Stimulated activated CD4-positive, alpha-beta T cell treated with anti-CD3 and anti-CD28 coated beads, Interleukin-2, amount 100 ng/mL, for 24 hours (primary cell): Measurements from ENCODE around the gene GPI.
"Not testable (repeated sequence)": the region's sequence is repeated elsewhere in the genome, so short reads cannot be mapped to it uniquely, and the experiment has no call there.

Experiments used
- DNase-seq, 2 donors: peaks; one replicate each; pipeline ENCODE4 v3.0.0-alpha.2; 2020

Gene GPI

DNA sequence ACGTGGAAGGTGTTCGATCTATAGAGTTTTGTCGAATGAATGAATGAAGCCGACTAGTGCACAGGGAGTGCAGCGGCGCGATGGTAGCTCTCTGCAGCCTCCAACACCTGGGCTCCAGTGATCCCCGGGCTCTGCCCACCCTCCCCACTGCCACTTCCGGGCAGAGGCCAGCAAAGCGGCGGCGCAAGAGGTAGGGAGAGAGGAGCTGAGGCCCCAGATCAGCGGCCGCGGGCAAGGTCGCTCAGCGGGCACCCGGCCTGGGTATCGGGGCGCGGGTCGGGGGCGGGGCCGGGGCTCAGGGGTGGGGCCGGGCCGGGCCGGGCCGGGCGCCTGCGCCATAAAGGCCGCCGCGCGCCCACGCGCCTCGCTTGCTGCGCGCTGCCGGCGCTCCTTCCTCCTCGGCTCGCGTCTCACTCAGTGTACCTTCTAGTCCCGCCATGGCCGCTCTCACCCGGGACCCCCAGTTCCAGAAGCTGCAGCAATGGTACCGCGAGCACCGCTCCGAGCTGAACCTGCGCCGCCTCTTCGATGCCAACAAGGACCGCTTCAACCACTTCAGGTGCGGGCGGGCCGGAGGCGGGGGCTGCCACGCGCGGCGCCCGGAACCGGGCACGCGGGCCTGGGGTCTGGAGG lies at the start of gene GPI:
Gene GPI (plus strand): TSS at position 367 of the 633 bp plus-strand sequence. CDS start 71 bp downstream, at position 438.
- peak; percentile 78 to 82 for DNase-seq

DNA sequence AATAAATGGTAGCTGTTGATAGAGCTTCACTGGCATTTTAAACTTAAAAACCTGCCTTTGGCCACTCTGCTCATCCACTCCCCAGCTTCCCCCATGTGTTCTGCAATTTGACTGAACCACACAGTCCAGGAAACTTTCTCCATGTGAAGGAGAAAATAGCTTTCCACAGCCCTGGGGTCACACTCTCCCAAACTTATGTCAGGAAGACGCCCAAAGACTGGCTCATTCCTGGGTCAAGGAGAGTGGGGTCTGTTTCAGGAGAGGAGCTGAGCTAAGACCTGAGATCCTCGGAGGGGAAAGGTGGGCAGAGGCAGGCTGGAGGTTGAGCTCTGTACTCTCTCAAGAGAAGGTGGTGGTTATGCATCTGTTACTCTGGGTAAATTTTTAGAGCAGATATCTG lies 48.7 kb upstream of the GPI start:
- no peak for DNase-seq

DNA sequence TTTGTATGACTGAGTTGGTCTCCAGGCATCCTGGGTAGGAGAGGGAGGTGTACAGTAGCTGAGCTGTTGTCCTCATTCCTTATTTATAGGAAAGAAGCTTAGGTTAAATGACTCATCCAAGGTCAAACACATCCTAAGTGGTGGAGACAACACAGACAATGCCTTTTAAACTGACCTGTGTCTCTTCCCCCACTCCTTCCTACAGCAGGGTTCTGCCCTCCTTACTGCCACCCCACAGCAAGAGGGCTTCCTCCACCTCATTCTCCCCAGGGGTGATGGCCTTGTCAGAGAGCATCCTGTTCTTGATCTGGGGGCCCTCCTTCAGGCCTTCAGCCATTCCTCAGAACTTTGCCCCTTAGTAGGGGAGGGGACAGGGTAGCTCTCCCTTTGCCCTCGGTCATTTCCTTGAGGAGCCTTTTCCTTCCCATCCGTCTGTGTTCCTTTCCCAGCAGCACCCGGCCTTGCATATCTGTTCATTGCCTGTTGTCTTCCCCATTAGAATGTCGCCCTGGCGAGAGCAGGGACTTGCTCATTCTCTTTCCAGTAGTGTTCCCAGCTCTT lies 48.2 kb upstream of the GPI start:
- no peak for DNase-seq

DNA sequence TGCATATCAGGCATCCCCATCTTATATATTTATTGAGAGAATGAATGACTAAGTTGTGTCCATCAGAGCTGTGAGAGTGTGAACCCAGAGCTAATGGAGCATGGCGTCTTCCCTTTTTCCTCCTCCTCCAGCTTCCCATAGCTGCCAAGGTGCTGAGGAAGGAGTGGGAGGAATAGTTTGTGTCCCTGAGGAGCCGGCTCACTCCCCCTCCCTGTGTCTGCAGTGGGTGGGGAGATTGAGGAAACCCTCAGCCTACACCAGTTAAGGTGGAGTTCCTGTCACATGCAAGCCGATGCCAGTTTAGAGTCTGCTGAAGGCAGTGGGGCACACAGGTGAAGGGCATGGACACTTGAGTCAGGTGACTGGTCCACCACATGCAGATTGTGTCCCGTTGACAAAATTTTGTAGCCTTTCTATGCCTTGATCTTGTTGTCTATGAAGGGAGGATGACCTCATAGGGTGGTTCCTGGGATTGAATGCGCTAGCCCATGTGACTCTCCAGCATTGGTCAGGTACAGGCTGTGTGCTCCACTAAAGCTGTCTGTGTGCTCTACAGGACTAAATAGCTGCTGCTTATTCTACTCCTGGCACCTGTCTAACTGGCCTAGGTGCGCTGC lies 47.6 kb upstream of the GPI start:
- DNase-seq = no peak

DNA sequence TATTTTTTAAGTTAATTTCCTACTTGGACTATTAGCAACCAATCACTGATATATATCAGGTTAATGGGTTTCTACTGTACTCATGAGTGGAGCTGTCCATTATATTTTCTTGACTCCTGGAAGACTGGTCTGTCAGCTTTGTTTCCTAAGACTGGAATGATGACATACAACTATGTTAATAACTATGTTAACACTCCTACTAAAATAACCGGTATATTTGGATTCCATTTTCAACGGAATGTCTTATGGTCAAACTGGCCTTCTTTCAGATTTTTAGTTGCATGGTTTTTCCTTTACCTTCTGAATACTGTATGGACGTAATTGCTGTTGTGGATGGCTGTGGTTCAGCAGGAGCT lies 45.8 kb upstream of the GPI start:
- DNase-seq = no peak

DNA sequence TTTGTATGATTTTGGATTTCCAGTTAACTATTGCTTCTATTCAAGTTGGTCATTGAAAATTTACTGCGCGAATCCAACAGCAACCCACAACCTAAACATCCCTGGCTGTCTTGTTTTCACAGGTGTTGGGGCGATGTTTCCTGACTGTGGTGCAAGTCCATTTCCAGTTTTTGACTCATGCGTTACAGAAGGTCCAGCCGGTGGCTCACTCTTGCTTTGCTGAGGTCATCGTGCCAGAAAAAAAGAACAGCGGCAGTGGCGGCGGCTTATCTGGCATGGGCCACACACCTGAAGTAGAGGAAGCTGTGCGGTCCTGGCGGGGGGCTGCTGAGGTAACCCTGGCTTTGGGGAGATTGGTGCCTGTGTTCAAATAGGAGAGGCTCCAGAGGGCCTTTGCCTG lies 45.2 kb upstream of the GPI start:
- DNase-seq = no peak

DNA sequence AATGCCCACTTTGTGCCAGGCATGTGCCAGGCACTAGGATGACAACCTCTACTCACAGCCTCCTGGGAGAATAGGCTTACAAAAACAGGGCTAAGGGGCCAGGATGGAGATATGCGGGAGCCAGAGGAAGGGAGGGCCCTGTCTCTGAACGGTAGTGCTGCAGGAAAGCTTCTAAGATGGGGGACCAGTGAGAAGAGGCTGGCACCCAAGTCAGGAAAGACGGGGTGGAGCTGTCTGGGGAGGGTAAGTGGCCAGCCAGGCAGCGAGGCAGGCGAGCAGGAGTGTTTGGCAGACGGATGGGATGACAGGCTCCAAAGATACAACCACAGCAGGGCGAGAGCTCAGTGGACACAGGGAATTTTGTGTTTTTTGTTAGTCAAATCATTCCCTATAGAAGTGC lies 44.7 kb upstream of the GPI start:
- DNase-seq = no peak

DNA sequence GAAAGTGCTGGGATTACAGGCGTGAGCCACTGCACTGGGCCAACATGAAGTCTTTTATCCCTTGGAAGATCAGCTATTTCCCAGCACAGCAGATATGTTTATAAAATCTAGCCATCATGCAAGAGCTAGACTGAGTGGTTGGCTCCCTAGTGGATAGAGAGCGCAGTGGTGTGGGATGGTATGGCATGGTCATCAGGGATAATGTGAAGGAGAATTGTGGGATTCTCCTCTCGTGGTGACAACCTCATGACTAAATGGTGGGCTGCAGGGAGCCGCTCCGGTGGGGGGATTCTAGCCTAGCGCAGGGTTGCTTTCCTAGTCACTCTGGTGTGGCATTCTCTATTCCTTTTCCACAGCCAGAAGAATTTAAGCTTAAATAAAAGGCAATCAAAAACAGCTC lies 43.3 kb upstream of the GPI start:
- no peak for DNase-seq

DNA sequence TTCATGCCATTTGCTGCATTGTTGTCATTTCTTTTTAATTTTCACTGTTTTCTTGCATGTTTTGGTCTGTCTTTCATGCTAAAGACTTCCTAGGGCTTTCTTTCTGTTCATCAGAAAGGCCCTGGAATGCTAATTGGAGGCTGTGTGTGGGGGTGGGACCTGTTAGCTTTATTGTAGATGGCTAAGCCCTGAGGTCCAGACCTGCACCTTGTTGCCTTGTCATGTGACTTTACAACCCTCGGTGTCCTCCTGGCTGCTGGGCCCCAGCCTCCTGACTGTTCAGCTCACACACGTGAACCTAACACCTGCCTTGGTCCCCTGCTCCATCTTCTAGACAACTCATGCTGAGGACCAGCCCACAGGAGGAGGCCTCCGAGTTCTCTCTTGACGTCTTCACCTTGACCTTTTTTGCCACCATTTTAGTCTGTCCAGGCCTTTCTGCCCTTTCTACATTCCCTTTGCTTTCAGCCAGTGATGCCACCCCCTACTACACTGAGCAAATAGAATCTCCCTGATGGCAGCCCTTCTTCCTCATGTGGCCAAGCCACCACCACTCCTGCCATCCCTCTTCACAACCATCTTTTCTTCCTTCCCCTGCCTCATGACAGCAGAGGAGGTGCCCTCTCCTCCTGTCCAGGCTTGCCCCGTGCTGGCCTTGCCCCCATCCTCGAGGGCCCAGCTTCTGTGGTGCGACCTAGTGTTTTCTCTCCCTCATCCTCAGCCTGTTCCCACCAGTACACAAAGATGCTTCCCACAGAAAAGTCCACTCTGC lies 41.4 kb upstream of the GPI start:
- DNase-seq = no peak

DNA sequence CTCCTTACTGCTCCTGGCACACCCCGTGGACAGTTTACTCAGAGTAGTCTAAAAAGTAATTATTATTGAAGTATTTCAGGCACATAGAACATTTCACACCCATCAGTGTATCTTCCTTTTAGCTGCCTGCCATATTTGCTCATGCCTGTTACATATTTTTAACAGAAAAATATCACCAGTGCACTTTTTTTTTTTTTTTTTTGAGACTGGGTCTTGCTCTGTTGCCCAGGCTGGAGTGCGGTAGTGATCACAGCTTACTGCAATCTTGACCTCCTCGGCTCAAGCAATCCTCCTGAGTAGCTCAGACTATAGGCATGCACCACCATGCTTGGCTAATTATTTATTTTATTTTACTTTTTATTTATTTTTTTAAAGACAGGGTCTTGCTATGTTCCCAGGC lies 40.7 kb upstream of the GPI start:
- no peak for DNase-seq

DNA sequence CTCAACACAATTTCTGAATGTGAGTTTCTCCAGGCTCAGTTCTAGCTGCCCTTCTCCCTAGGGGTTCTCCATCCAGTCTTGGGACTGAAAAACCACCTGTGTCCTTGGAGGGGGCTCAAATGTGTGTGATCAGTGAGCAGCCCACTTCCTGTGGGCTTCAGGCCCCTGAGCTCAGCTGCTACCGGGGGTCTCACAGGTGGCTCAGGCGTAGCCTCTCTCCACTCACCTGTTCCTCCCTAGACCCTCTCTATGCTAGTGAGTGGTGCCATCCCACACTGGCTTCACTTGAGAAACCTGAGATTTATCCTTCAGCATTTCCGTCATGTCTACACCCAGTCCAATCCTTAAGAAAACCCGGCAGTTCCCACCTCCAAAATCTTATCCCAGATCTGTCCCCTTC lies 39.8 kb upstream of the GPI start:
- DNase-seq = no peak

DNA sequence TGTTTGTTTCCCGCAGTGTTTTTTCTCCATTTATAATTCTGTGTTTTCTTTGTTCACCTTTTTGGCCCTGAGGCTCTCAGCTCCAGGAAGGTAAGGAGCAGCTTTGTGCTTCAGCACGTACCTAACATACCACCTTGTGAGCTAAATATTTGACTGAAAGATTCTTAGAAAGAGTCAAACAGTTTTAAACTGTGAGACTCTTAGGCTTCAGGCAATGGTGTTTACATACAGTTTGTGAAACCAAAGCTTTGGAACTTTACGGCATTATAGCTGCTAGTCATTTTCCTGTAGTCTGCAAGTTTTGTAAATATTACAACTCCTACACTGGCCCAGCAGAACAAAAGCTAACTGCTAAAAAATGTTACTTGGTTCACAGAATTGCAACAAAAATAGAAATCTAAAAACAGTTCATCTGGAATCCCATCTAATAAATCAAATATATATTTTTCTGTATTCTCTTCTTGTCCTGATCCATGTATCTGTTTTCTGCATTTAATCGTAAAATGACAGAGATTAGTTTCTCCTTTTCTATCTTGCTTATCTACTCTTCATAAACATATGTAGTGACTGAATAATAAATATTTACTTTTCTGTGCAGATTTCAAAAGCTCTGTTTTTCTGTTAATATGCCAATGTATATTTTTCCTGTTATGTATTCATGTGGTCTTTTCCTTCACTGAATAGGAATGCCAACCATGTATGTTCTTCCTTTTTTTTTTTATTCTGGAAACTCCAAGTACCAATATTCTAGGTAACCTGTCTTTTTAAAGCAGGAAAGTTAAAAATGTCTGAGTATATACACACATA lies 38.8 kb upstream of the GPI start:
- no peak for DNase-seq

DNA sequence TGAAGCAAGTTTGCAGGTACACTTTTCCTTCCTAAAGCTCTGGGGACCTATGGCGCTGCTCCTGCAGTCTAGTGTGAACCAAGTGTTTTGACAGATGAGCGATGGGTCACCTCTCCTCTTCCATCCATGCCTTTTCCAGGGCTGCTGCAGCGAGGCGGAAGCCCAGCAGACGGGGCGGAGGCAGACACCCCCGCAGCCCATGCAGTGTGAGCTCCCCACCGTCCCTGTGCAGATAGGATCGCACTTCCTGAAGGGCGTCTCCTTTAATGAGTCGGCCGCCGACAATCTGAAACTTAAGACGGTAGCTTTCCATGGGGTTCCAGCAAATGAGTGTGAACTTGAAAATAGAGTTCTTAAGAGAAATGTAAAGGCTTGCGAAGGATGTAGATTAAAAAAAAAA lies 37.1 kb upstream of the GPI start:
- DNase-seq = no peak

DNA sequence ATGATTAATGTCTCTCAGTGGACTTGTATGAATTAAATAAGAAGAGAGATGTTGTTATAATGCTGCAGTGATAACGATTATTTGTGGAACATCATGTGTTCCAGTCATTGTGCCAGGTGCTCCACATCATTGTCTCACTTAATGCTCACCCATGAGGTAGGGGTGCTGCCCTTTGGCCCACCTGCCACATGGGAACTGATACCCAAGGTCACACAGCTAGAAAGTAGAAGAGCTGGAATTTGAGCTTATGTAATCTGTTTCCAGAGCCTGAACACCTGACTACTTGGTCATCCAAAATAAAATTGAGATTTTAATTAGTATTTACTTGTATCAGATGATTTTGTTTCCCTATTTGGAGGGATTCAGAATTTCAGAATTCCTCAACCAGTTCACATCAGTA lies 36.0 kb upstream of the GPI start:
- DNase-seq = no peak

DNA sequence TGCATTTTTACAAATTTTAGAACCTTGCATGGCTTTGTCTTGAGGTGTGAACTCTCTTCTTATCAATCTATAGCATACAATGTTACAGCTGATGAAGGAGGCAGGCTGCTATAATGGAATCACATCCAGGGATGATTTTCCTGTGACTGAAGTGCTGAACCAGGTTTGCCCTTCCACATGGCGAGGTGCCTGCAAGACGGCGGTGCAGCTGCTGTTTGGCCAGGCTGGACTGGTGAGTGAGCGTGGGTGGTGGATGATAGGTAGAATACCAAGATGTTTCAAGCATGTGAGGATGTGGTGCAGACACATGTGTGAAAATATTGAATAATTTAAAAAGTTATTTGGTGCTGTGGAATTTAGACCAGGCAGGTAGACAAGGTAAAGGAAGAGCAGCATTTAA lies 34.9 kb upstream of the GPI start:
- DNase-seq = no peak

DNA sequence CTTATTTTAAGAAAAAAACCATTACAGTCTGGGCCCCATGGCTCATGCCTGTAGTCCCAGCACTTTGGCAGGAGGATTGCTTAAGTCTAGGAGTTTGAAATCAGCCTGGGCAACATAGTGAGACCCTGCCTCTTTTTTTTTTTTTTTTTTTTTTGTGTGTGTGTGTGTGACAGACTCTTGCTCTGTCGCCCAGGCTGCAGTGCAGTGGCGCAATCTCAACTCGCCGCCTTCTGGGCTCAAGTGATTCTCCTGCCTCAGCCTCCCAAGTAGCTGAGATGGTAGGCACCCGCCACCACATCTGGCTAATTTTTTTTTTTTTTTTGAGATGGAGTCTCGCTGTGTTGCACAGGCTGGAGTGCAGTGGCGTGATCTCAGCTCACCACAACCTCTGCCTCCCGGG lies 34.4 kb upstream of the GPI start:
- not testable (repeated sequence) for DNase-seq

DNA sequence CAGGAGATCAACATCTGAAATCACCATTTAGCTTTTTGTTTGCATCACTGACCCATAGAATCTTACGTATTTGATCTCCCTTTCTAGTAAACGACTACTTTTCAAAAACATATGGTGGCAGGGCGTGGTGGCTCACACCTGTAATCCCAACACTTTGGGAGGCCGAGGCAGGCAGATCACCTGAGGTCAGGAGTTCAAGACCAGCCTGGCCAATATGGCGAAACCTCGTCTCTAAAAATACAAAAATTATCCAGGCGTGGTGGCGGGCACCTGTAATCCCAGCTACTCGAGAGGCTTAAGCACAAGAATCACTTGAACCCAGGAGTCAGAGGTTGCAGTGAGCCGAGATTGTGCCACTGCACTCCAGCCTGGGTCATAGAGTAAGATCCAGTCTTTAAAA lies 33.4 kb upstream of the GPI start:
- not testable (repeated sequence) for DNase-seq

DNA sequence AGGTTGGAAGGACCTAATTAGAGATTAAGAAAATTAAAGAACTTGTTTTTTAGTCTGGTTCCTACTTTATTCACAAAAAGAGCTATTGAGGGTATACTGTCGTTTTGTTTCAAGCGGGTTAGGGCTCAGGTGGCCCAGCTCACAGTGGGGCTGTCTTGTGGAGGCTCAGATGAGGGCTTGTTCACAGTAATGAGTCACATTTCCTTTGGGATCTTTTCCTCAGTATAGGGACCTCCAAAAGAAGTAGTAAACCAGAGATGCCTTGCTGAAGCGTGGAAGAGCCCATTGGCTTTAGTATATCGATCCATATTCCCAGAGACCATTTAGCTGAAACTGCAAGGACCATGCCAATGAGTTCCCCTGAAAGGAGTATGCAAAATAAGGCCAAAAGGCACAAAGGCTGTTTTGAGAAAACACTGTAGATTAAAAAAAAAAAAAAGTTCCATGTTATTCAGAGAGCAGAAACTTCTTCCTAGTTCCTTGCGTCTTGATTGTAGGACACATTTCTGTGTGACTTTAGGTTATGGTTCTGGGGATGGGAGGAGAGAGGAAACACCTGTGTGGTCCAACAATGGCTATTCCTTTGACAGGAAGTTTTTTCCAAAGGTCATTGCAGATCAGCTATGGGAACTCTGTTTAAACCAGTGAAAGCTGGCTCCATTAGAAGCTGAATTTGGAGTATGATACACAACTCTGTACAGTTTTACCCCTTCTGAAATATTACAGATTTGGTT lies 32.8 kb upstream of the GPI start:
- no peak for DNase-seq

DNA sequence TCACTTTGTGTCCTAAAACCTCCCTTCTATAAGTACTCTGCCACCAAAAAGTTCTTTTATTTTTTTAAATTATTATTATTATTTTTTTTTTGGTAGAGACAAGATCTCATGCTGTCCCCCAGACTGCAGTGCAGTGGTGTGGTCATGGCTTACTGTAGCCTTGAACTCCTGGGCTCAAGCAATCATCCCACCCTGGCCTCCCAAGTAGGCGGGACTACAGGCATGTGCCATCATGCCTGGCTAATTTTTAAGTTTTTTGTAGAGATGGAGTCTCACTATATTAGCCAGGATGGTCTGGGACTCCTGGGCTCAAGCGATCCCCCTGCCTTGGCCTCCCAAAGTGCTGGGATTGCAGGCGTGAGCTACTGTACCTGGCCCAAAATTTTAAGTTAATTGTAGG lies 29.1 kb upstream of the GPI start:
- no peak for DNase-seq

DNA sequence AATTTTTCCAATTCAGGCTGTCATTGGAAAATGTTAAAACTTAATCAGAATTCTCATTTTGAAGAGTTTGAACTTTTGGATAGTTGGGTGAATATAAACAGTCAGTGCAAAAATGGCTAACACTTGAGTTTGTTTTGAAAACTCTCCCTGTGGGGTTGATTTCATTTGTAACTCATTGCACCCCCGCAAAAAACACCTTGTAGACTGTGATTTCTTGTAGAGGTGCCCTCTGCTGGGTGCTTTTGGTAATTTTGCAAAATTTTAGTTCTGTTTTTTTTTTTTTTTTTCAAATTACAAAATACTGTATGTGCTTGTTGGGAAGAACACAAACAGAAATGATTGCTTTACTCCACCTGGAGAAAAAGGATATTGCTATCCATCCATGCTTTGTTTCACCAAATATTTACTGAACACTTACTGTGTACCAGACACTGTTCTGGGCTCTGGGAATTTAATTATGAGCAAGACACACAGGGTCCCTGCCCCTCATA lies 28.2 kb upstream of the GPI start:
- peak; percentile 37 to 61 for DNase-seq

DNA sequence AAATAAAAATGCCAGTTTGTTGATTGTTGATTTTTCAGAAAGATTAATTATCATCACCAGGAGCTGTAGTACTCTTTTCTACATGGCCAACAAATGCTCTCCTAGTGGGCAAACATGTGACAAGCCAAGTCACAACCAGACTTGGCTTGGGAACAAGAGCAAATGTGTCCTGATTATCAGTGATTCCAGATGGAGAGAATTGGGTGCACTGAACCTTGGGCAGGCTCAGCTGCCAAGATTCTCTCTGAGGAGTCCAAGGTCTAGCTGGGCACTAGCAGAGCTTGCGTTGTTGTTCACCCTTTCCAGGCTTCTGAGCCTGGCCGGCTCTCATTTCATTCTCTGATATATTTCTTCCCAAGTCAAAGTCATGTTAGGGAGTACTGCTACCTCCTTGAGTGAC lies 27.3 kb upstream of the GPI start:
- DNase-seq = no peak

DNA sequence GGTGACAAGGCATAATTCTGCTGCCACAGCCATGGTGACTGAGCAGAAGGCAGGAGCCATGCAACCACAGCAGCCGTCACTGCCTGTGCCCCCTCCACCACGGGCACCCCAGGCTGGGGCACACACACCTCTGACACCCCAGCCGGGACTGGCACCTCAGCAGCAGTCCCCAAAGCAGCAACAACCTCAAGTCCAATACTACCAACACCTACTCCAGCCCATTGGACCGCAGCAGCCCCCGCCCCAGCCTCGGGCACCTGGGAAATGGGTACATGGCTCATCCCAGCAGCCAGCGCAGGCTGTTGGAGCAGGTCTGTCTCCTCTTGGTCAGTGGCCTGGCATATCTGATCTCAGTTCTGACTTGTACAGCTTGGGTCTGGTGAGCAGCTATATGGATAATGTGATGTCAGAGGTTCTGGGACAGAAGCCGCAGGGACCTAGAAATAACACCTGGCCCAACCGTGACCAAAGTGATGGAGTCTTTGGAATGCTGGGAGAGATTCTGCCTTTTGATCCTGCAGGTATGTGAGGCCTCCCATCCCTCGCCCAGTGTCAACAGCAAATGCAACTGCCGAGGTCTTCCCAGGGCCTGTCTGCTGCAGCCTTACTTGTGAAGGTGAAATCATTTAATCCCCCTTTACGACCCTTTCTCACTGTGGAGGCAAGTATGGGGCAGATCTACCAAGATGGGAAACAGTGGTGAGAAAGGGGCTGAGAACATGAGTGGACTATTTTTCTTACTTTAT lies 22.9 kb upstream of the GPI start:
- DNase-seq = no peak
